Breast epithelium (tissue), 4 donors: ENCODE results near the gene CEP112. TPM values are rescaled to one million over a fixed set of nuclear protein-coding genes. Genes with fewer than 3 reads are reported as not detected.

Experiments
- DNase-seq, 2 donors: peaks; one replicate each; pipeline ENCODE4 v3.0.0-alpha.2; 2019; ENCODE audit warnings: low spot score in 2 of 2
- H3K27ac ChIP-seq, 2 donors: fragments of 200-600 bp; sonication (generic) in 1 of 2; one replicate each; pipeline ENCODE4 v1.5.1; 2016 to 2019; ENCODE audit warnings: mild to moderate bottlenecking in 1 of 2
- H3K27me3 ChIP-seq, 2 donors: fragments of 200-600 bp; sonication (generic) in 1 of 2; one replicate each; pipeline versions ENCODE4 v1.5.1 to v1.6.0; 2017 to 2019; ENCODE audit warnings: control low read depth in 1 of 2, mild to moderate bottlenecking in 1 of 2
- H3K36me3 ChIP-seq: fragments of 200-600 bp; one replicate; pipeline ENCODE4 v1.5.1; 2019
- H3K4me1 ChIP-seq, 2 donors: fragments of 200-600 bp; sonication (generic); one replicate each; pipeline ENCODE4 v1.5.1; 2016 to 2019; ENCODE audit warnings: control low read depth in 1 of 2
- H3K4me3 ChIP-seq, 3 donors: fragments of 200-600 bp; sonication (generic); 1 replicate in 2 of 3; 2 replicates in 1 of 3; pipeline ENCODE4 v1.5.1; 2016 to 2019; ENCODE audit warnings: mild to moderate bottlenecking in 3 of 3, moderate library complexity in 2 of 3
- H3K9me3 ChIP-seq, 2 donors: fragments of 200-600 bp; sonication (generic) in 1 of 2; one replicate each; pipeline ENCODE4 v1.5.1; 2016 to 2019; ENCODE audit warnings: control low read depth in 1 of 2
- CTCF ChIP-seq, 3 donors: fragments of 450-650 bp; IDR thresholded peaks; one replicate each; pipeline ENCODE4 v1.5.1; 2016 to 2017; ENCODE audit warnings: antibody characterized with exemption in 3 of 3, mild to moderate bottlenecking in 3 of 3, moderate library complexity in 3 of 3
- POLR2A ChIP-seq: fragments of 450-650 bp; IDR thresholded peaks from one replicate; pipeline ENCODE4 v1.6.1; 2016; ENCODE audit warnings: antibody characterized with exemption, mild to moderate bottlenecking, moderate library complexity
- POLR2AphosphoS5 ChIP-seq, 3 donors: sonication (generic); formaldehyde crosslinking; IDR thresholded peaks; one replicate each; pipeline ENCODE4 v1.6.1; 2017; ENCODE audit warnings: antibody characterized with exemption in 3 of 3
- intact Hi-C: fragments of 100-400 bp; cut with DNase I; formaldehyde crosslinking; loops from one replicate; pipeline ENCODE4 v1.15.1; 2023; ENCODE audit warnings: low total_unique reads
- total RNA-seq, 3 donors: library from RNA; depleted of rRNA; stranded (reverse); fragments of >200 nt; gene quantifications; one replicate each; pipeline ENCODE4 v1.1.0, GENCODE V29; 2016

The CEP112 gene
- total RNA-seq, 3 donors from 2014 or later, result 12.9 to 27.2 (median 18.0) TPM

GRCh38 chr17:65633146-65633881 is 558.6 kb downstream of the CEP112 start:
- H3K4me1 ChIP-seq, result no peaks in the 10 kb centered on the region
- peak overlapping the region in 1 of 2 donors; percentile 7 for H3K27ac ChIP-seq
- H3K36me3 ChIP-seq, result no peaks in the 10 kb centered on the region

GRCh38 chr17:65630502-65630901 is 561.4 kb downstream of the CEP112 start:
- no peak for DNase-seq
- no peak for TF ChIP-seq POLR2A
- no peak for TF ChIP-seq POLR2AphosphoS5 (IDR thresholded peaks at IDR 0.05)
- no peak for TF ChIP-seq CTCF (IDR thresholded peaks at IDR 0.05)
- intact Hi-C loops, result no loop called here

More at GRCh38 chr17:65633146-65633881, 558.6 kb downstream of the CEP112 start:
- TF ChIP-seq CTCF (IDR thresholded peaks at IDR 0.05), result no peak
- TF ChIP-seq POLR2AphosphoS5 (IDR thresholded peaks at IDR 0.05), result no peak
- TF ChIP-seq POLR2A, result no peak
- no peak overlapping the region for H3K4me3 ChIP-seq
- H3K27me3 ChIP-seq, result no peaks in the 10 kb centered on the region
- no peaks in the 10 kb centered on the region for H3K9me3 ChIP-seq
- DNase-seq, result no peak
- intact Hi-C loops, result no loop called here

GRCh38 chr17:65629234-65629690 is 562.7 kb downstream of the CEP112 start:
- TF ChIP-seq CTCF (IDR thresholded peaks at IDR 0.05) (no peak), POLR2A (no peak), POLR2AphosphoS5 (IDR thresholded peaks at IDR 0.05) (no peak)
- H3K27ac ChIP-seq, result no peak overlapping the region
- intact Hi-C loops, result no loop called here

More at GRCh38 chr17:65630502-65630901, 561.4 kb downstream of the CEP112 start:
- no peaks in the 10 kb centered on the region for H3K9me3 ChIP-seq
- no peaks in the 10 kb centered on the region for H3K36me3 ChIP-seq
- no peak overlapping the region for H3K4me3 ChIP-seq
- H3K4me1 ChIP-seq, result no peaks in the 10 kb centered on the region
- no peak overlapping the region for H3K27ac ChIP-seq
- H3K27me3 ChIP-seq, result no peaks in the 10 kb centered on the region

GRCh38 chr17:65628644-65629036 is 563.3 kb downstream of the CEP112 start:
- intact Hi-C loops, result no loop called here
- no peak overlapping the region for H3K4me3 ChIP-seq
- H3K9me3 ChIP-seq, result no peaks in the 10 kb centered on the region
- H3K27me3 ChIP-seq, result no peaks in the 10 kb centered on the region
- H3K36me3 ChIP-seq, result no peaks in the 10 kb centered on the region
- H3K27ac ChIP-seq, result no peak overlapping the region
- no peaks in the 10 kb centered on the region for H3K4me1 ChIP-seq
- TF ChIP-seq CTCF (IDR thresholded peaks at IDR 0.05) (no peak), POLR2A (no peak), POLR2AphosphoS5 (IDR thresholded peaks at IDR 0.05) (no peak)
- no peak for DNase-seq

More at GRCh38 chr17:65629234-65629690, 562.7 kb downstream of the CEP112 start:
- Histone ChIP-seq H3K27me3 (no peaks in the 10 kb centered on the region), H3K4me3 (no peak overlapping the region), H3K36me3 (no peaks in the 10 kb centered on the region), H3K9me3 (no peaks in the 10 kb centered on the region), H3K4me1 (no peaks in the 10 kb centered on the region)
- no peak for DNase-seq

- Histone ChIP-seq H3K27me3 (no peaks in the 10 kb centered on the region), H3K4me1 (no peaks in the 10 kb centered on the region), H3K4me3 (no peak overlapping the region), H3K27ac (no peak overlapping the region), H3K9me3 (no peaks in the 10 kb centered on the region), H3K36me3 (no peaks in the 10 kb centered on the region)
- DNase-seq, result peak; percentile 27 to 63
- TF ChIP-seq POLR2A (no peak), POLR2AphosphoS5 (IDR thresholded peaks at IDR 0.05) (no peak), CTCF (IDR thresholded peaks at IDR 0.05) (no peak)
- intact Hi-C loops, result no loop called here
These were observed 563.9 kb downstream of the CEP112 start for GRCh38 chr17:65627891-65628643.
